GM19023 (cell line): ENCODE data around the gene CHCHD5.
"Not testable (repeated sequence)": the region's sequence is repeated elsewhere in the genome, so short reads cannot be mapped to it uniquely, and the experiment has no call there.

Experiments used
- ATAC-seq: cut with Tn5 transposase; IDR thresholded peaks from one replicate; pipeline ENCODE4 v1.9.1; 2021; ENCODE audit warnings: mild to moderate bottlenecking, moderate library complexity; ENCODE audit not compliant: unreplicated experiment

The CHCHD5 gene, protein sequence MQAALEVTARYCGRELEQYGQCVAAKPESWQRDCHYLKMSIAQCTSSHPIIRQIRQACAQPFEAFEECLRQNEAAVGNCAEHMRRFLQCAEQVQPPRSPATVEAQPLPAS

DNA sequence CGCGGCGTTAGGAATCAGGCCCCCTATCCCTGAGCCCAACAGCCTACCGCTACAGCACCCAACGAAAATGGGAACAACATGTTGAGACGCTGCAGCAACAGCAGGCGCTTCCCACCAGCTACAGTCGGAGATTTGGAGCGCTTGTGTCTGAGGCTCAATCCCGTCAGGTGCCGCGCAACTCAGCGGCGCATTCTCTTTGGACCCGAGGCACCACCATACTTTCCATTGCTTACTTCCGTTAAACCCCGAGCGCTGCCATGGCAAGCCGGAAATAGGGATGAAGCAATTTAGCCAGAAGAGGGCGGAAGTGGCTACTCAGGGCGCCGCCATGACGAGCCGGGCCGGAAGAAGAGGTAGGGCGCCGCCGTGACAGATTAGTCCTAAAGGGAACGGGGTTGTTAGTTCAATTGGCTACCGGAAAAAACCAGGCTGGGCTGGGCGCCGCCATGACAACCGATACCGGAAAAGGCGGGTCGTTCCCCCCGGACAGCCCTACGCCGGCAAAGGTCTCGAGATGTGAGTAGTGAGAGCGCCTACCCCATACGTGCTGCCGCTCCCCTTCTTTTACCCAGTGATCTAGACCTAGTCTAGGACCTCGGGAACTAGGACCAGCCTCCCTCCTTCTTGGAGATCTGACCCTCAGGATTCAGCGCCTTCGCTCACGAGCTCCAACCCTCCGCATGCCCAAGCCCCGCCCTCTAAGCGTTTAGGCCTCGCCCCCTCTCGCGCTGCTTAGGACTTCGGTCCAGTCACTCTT is at the start of gene CHCHD5:
Gene CHCHD5, plus strand, starts transcription at position 476 of the 757 bp plus-strand sequence. Its CDS starts 39 bp downstream, at position 515.
- peak; percentile 88 for ATAC-seq

GRCh38 chr2:112534826-112535225 is 49.6 kb upstream of the CHCHD5 start:
- no peak for ATAC-seq

DNA sequence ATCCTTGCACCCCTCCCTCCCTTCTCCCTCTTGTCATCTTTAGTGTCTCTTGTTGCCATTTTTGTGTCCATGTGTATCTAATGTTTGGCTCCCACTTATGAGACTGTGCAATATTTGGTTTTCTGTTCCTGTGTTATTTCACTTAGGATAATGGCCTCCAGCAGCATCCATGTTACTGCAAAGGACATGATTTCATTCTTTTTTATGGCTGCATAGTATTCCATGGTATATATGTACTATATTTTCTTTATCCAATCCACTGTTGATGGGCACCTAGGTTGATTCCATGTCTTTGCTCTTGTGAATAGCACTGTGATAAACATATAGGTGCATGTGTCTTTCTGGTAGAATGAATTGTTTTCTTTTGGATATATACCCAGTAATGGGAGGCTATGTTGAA is 47.7 kb upstream of the CHCHD5 start:
- ATAC-seq: not testable (repeated sequence)

GRCh38 chr2:112539306-112539705 is 45.1 kb upstream of the CHCHD5 start:
- no peak for ATAC-seq

DNA sequence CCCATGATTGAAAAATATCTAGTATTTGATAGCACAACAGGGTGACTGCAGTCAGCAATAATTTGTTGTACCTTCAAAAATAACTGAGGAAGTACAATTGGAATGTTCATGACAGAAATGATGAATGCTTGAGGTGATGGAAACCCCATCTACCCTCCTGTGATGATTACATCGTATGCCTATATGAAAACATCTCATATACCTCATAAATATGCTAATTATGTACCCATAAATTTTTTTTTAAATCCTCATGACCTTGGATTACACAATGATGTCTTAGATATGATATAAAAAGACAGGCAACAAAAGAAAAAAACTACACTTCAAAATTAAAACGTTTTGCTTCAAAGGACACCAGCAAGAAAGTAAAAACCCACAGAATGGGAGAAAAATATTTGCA is 43.5 kb upstream of the CHCHD5 start:
- ATAC-seq: no peak

- ATAC-seq: peak; percentile 67
These were observed 42.9 kb upstream of the CHCHD5 start for GRCh38 chr2:112541315-112542122.

DNA sequence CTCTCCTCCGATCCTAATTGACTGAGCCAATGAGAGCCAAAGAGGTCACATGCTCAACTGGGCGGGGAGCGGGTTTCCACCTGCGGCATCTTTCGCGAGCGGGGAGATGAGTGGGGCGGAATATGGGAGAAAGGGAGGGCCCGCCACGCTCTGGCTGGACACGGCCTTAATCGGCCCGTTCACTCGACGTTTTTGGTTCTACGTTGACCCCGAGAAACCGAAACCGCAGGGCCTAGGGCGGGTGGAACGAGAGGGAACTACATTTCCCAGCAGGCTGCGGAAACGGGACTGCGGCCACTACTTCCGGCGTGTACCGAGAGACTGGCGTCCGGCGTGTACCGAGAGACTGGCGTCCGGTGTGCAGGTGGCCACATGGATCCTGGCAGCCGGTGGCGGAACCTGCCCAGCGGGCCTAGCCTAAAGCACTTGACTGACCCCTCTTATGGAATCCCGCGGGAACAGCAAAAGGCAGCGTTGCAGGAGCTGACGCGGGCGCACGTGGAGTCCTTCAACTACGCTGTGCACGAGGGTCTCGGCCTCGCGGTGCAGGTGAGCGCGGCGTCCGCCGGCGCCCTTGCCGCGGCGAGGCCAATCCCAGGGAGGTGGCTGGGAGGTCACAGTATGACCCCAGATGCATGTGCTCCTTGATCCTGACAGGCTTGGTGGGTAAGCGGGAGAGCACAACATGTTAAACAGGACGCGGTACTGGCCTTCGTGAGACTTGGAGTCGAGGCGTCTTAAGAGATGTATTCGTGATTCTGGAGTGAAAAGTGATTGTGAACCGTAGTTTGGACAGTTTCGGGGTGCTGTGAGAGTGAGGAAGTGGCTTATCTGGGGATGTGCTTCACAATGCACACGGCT is 42.1 kb upstream of the CHCHD5 start, which contains the start of gene POLR1B:
Gene POLR1B, plus strand, starts transcription at position 343 of the 861 bp plus-strand sequence. Its CDS starts 30 bp downstream, at position 373.
- peak; percentile 84 for ATAC-seq

DNA sequence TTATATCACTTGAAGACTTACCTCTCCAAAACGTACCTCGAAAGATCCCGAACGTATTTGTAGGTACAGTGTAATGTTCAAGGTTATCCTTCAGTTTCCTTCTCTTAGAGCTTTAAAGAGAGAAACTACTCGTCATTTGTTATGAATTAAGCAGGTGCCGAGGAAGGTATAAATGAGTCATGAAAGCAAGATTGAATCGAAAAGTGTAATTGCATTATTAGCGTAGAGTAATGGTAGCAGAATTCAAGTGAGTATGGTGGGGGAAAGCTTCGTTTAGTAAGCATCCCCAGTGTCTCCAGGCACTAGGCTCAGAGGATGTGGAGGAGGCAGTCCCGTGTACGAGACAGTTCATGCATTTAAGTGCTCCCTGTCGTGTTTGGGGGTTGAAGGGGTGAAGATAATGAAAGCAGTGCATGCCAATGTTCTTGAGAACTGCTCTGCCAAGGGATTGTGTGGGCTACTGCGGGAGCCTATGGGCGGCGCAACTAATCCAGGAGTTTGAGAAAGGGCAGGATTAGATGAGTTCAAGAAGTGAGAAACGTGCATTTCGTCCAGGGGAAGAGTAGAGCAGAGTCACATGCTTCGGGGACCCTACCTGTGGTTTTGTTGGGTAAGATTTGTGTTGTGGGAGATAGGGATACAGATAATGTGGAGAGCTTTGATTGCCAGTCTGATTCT is 41.3 kb upstream of the CHCHD5 start:
- ATAC-seq: no peak

- ATAC-seq: no peak
These were observed 37.1 kb upstream of the CHCHD5 start for GRCh38 chr2:112547333-112547732.

DNA sequence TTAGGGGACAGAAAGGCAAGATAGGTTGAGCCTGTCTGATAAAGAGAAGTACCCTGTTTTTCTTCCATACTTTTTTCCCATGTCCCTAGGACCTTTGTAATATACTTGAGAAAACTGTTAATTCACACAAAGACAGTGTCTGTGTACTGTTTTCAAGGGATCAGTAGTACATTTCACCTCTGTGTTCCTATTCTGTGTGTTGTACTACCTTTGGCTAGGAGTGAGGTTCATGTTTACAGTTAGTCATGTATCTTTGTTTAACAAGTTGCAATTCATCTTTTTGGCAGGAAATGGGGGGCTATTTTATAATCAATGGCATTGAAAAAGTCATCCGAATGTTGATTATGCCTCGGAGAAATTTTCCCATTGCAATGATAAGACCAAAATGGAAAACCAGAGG is 35.4 kb upstream of the CHCHD5 start:
- no peak for ATAC-seq

- ATAC-seq: no peak
These were observed 18.3 kb upstream of the CHCHD5 start for GRCh38 chr2:112566104-112566503.

- not testable (repeated sequence) for ATAC-seq
These were observed 17.9 kb upstream of the CHCHD5 start for GRCh38 chr2:112566508-112566907.

DNA sequence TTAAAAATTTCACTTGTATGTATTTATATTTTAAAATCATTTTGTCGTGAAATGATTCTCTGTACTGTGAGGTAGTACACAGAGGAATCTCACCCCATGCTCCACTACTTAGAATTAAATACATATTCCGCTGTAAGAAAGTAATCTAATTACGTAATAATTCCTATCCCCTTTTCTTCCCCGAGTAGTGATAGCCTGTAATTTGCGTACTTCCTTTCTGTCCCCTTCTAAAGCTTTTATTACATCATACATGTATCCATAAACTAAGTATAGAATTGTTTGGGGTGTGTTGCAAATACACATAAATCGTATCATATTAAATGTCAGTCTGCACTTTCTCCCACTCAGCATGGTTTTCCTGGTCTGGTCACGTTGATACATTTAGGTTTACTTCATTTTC is 12.4 kb upstream of the CHCHD5 start:
- no peak for ATAC-seq

DNA sequence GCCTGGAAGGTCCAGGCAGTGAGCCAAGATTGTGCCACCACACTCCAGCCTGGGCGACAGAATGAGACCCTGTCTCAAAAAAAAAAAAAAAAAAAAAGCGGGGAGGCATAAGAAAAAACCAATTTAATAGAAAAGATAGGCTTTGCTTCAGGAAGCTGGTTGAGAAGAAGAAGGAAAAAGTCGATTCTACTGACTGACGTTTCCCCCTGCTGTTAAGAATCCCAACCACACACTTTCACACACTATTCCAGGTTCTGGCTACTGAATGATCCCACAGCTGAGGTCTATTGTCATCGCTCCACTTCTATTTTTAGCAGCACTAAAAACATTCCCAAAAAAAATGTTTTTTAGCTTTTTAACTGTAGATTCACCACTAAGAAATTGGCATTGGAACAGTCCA is 6.7 kb upstream of the CHCHD5 start:
- ATAC-seq: no peak

GRCh38 chr2:112579241-112579640 is 5.2 kb upstream of the CHCHD5 start:
- ATAC-seq: no peak

GRCh38 chr2:112580084-112580483 is 4.3 kb upstream of the CHCHD5 start:
- no peak for ATAC-seq

DNA sequence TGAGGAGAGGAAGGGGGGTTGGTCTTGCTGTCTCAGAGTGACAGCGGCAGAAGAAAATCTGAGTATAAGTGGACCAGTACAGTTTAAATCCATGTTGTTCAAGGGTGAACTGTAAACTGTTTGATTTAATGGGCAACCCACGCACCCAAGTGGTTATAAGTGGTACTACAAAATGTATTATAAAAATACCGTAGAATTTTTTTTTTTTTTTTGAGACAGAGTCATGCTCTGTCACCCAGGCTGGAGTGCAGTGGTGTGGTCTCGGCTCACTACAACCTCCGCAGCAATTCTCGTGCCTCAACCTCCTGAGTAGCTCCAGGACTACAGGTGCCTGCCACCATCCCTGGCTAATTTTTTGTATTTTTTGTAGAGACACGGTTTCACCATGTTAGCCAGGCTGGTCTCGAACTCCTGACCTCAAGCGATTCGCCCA is 2.1 kb upstream of the CHCHD5 start:
- ATAC-seq: no peak

DNA sequence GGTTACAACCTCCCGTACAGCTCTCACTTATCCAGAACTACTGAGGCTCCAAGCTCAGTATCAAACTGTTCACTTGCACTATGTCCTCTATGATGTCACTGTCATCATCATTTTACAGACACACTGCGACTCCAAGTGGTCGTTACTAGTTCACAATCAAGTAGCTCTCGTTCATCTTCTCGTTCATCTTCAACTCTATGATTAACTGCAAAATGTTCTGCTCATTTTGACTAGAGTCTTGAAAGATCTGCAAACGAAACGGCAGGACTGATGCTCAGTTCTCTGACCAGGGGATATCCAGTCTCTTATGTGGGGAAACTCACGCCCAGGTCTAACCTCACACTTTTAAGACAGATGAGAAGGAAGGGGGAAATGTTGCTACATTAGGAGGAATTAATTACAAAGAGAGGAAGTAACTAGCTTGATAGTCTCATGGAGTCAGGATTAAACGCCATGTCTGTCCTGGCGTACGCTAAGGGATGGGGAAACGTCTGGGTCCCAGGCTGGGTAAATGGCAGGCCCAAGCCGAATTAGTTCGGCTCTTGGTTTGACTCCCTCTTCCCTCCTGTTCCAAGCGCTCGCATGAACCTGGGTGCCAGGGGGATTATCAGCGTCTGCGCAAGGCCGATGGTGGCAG is 794 bp upstream of the CHCHD5 start:
- ATAC-seq: no peak

GRCh38 chr2:112584891-112585250 is 462 bp downstream of the CHCHD5 start:
- no peak for ATAC-seq

DNA sequence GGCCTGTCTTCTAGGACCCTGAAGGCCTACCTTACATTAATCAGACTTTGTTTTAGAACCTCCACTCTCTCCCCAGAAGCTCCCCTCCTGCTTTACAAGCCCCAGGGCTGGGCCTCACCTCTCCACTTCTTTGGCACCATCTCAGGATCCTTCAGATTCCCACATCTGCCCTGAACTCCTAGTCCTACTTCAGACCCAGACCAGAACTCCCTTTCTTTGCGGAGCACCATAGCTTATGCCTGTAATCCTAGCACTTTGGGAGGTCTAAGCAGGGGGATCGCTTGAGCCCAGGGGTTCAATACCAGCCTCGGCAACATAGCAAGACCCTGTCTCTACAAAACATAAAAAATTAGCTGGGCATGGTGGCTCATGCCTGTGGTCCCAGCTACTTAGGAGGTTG is 991 bp downstream of the CHCHD5 start:
- no peak for ATAC-seq
